HEK293 (cell line): Measurements from ENCODE around the gene OPRM1.

Experiments
- CTCF ChIA-PET: fragments of 350-600 bp; formaldehyde crosslinking; extraction: SDS; loops from one replicate; lab custom pipeline; 2021; ENCODE audit warnings: antibody characterized with exemption; lab: Yijun Ruan, JAX
- POLR2A ChIA-PET: fragments of 300-600 bp; formaldehyde crosslinking; extraction: SDS; loops from one replicate; lab custom pipeline; 2020; ENCODE audit warnings: antibody characterized with exemption, inconsistent platforms; lab: Yijun Ruan, JAX
- H3K27ac ChIP-seq: fragments of 200-500 bp; sonication (Bioruptor generic); 2 replicates; pipeline ENCODE4 v1.5.1; 2014; ENCODE audit warnings: low read depth, low read length, control low read depth, inconsistent platforms; ENCODE audit errors: extremely low read depth
- H3K36me3 ChIP-seq, 2 experiments: fragments of 200-500 bp in 1 of 2; sonication (Bioruptor generic) in 1 of 2; 1 replicate in 1 of 2; 2 replicates in 1 of 2; pipeline ENCODE4 v1.5.1; 2014 to 2017; ENCODE audit warnings: inconsistent platforms in 2 of 2, low read length in 2 of 2; ENCODE audit not compliant: control insufficient read depth in 2 of 2, insufficient read depth in 1 of 2
- H3K4me1 ChIP-seq: fragments of 200-500 bp; sonication (Bioruptor generic); 2 replicates; pipeline ENCODE4 v1.5.1; 2014; ENCODE audit warnings: mild to moderate bottlenecking, low read length, inconsistent platforms; ENCODE audit not compliant: control insufficient read depth, insufficient read depth
- H3K4me3 ChIP-seq: 2 replicates; pipeline ENCODE4 v1.5.1; 2011; ENCODE audit warnings: low read depth, mild to moderate bottlenecking, control low read depth, low read length, moderate library complexity
- H3K9me3 ChIP-seq: fragments of 200-500 bp; sonication (Bioruptor generic); 2 replicates; pipeline ENCODE4 v1.5.1; 2014; ENCODE audit warnings: low read depth, low read length, inconsistent platforms; ENCODE audit not compliant: control insufficient read depth, insufficient read depth
- BCL11A ChIP-seq: fragments of 450-650 bp; formaldehyde crosslinking; IDR thresholded peaks from 2 replicates; pipeline ENCODE4 v1.5.1; 2016; ENCODE audit warnings: low read depth, missing biosample characterization, missing genetic modification characterization
- EGR2 ChIP-seq: fragments of 450-650 bp; formaldehyde crosslinking; IDR thresholded peaks from 2 replicates; pipeline ENCODE4 v1.5.1; 2016; ENCODE audit warnings: low read depth, missing biosample characterization, missing genetic modification characterization
- GLIS1 ChIP-seq: fragments of 450-650 bp; formaldehyde crosslinking; IDR thresholded peaks from 2 replicates; pipeline ENCODE4 v1.5.1; 2016; ENCODE audit warnings: missing biosample characterization, missing genetic modification characterization
- YY1 ChIP-seq: fragments of 450-650 bp; formaldehyde crosslinking; IDR thresholded peaks from 2 replicates; pipeline ENCODE4 v1.5.1; 2018; ENCODE audit warnings: missing biosample characterization, missing genetic modification characterization
- ZBTB21 ChIP-seq: fragments of 450-650 bp; formaldehyde crosslinking; IDR thresholded peaks from 2 replicates; pipeline ENCODE4 v1.5.1; 2017; ENCODE audit warnings: missing biosample characterization, missing genetic modification characterization
- ZBTB8A ChIP-seq: fragments of 450-650 bp; formaldehyde crosslinking; IDR thresholded peaks from 2 replicates; pipeline ENCODE4 v1.5.1; 2016; ENCODE audit warnings: missing biosample characterization, missing genetic modification characterization
- ZNF10 ChIP-seq: fragments of 450-650 bp; formaldehyde crosslinking; IDR thresholded peaks from 2 replicates; pipeline ENCODE4 v1.5.1; 2017; ENCODE audit warnings: missing biosample characterization, missing genetic modification characterization
- ZNF211 ChIP-seq: fragments of 450-650 bp; formaldehyde crosslinking; IDR thresholded peaks from 2 replicates; pipeline ENCODE4 v1.5.1; 2016; ENCODE audit warnings: low read depth, missing biosample characterization, missing genetic modification characterization
- ZNF221 ChIP-seq: fragments of 450-650 bp; formaldehyde crosslinking; IDR thresholded peaks from 2 replicates; pipeline ENCODE4 v1.5.1; 2017; ENCODE audit warnings: missing biosample characterization, missing genetic modification characterization, borderline replicate concordance
- ZNF280D ChIP-seq: fragments of 450-650 bp; formaldehyde crosslinking; IDR thresholded peaks from 2 replicates; pipeline ENCODE4 v1.5.1; 2016; ENCODE audit warnings: missing biosample characterization, missing genetic modification characterization
- ZNF292 ChIP-seq: fragments of 450-650 bp; formaldehyde crosslinking; IDR thresholded peaks from 2 replicates; pipeline ENCODE4 v1.5.1; 2016; ENCODE audit warnings: low read depth, missing biosample characterization, missing genetic modification characterization, borderline replicate concordance
- ZNF311 ChIP-seq: fragments of 450-650 bp; formaldehyde crosslinking; IDR thresholded peaks from 2 replicates; pipeline ENCODE4 v1.5.1; 2017; ENCODE audit warnings: missing biosample characterization, missing genetic modification characterization, borderline replicate concordance
- ZNF341 ChIP-seq: fragments of 450-650 bp; formaldehyde crosslinking; IDR thresholded peaks from 2 replicates; pipeline ENCODE4; 2016; ENCODE audit warnings: low read depth, missing biosample characterization, missing genetic modification characterization
- ZNF571 ChIP-seq: fragments of 450-650 bp; formaldehyde crosslinking; IDR thresholded peaks from 2 replicates; pipeline ENCODE4 v1.5.0; 2017; ENCODE audit warnings: missing biosample characterization, missing genetic modification characterization
- ZNF596 ChIP-seq: fragments of 450-650 bp; IDR thresholded peaks from 2 replicates; pipeline ENCODE4 v1.5.0; 2018; ENCODE audit warnings: missing biosample characterization, mild to moderate bottlenecking, missing genetic modification characterization, moderate library complexity
- ZNF626 ChIP-seq: fragments of 450-650 bp; sonication (Bioruptor Pico); formaldehyde crosslinking; IDR thresholded peaks from 2 replicates; pipeline ENCODE4 v1.5.1; 2018; ENCODE audit warnings: missing biosample characterization, missing genetic modification characterization, inconsistent platforms
- ZNF629 ChIP-seq: fragments of 450-650 bp; formaldehyde crosslinking; IDR thresholded peaks from 2 replicates; pipeline ENCODE4 v1.5.1; 2017; ENCODE audit warnings: missing biosample characterization, missing genetic modification characterization
- ZNF664 ChIP-seq: fragments of 450-650 bp; formaldehyde crosslinking; IDR thresholded peaks from 2 replicates; pipeline ENCODE4 v1.5.1; 2016; ENCODE audit warnings: missing biosample characterization, missing genetic modification characterization
- ZNF677 ChIP-seq: fragments of 450-650 bp; IDR thresholded peaks from 2 replicates; pipeline ENCODE4 v1.5.0; 2018; ENCODE audit warnings: missing biosample characterization, mild to moderate bottlenecking, missing genetic modification characterization, moderate library complexity
- ZNF76 ChIP-seq: fragments of 450-650 bp; formaldehyde crosslinking; IDR thresholded peaks from 2 replicates; pipeline ENCODE4; 2016; ENCODE audit warnings: low read depth, missing biosample characterization, missing genetic modification characterization, borderline replicate concordance
- ZNF768 ChIP-seq: fragments of 450-650 bp; formaldehyde crosslinking; IDR thresholded peaks from 2 replicates; pipeline ENCODE4 v1.5.1; 2018; ENCODE audit warnings: missing biosample characterization, mild to moderate bottlenecking, missing genetic modification characterization
- ZNF776 ChIP-seq: fragments of 450-650 bp; formaldehyde crosslinking; IDR thresholded peaks from 2 replicates; pipeline ENCODE4 v1.5.0; 2017; ENCODE audit warnings: missing biosample characterization, missing genetic modification characterization, borderline replicate concordance
- ZNF791 ChIP-seq: fragments of 450-650 bp; formaldehyde crosslinking; IDR thresholded peaks from 2 replicates; pipeline ENCODE4 v1.5.1; 2016; ENCODE audit warnings: missing biosample characterization, missing genetic modification characterization
- TF ChIP-seq, protein P1 (sequence below): fragments of 450-650 bp; formaldehyde crosslinking; IDR thresholded peaks from 2 replicates; pipeline ENCODE4 v1.5.1; 2016; ENCODE audit warnings: missing biosample characterization, missing genetic modification characterization

Gene OPRM1

GRCh38 chr6:154210678-154211077 is 171.6 kb downstream of the OPRM1 start:
- Histone ChIP-seq H3K9me3 (no peaks in the 10 kb centered on the region), H3K36me3 (no peaks in the 10 kb centered on the region), H3K4me1 (no peaks in the 10 kb centered on the region), H3K27ac (no peak overlapping the region), H3K4me3 (no peak overlapping the region)
- CTCF ChIA-PET = no interaction called here
- POLR2A ChIA-PET = no interaction called here
- TF ChIP-seq YY1 (tag by site-specific recombination) (no peak), ZNF776 (tag by site-specific recombination) (no peak), ZNF341 (no peak), ZNF292 (tag by site-specific recombination) (no peak), ZBTB8A (tag by site-specific recombination) (no peak)

DNA sequence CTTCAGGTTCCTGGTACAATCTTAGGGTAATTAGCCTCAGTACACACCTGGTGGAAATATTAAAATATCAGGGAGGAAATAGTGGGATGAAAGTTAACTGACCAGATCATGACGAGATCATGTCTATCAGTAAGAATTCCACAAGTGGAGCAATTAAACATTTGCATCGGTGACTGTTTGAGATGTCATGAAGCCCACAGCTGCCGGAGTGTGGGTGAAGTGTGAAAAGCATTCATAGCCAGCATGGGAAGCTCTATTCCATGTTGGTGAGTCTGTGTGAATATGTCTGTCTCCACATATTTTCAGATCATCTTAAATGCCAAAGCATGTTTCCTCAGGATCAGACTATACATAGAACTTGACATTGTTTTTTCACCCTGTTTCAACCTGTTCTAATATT is 174.7 kb downstream of the OPRM1 start:
- CTCF ChIA-PET = interaction anchor here (1.5 kb wide), 1 partner anchor 9 kb away, joined by 6 read pairs; no protein-coding TSS in a partner anchor
- Histone ChIP-seq H3K4me1 (no peaks in the 10 kb centered on the region), H3K36me3 (no peaks in the 10 kb centered on the region), H3K27ac (no peak overlapping the region), H3K4me3 (no peak overlapping the region), H3K9me3 (no peaks in the 10 kb centered on the region)
- TF ChIP-seq ZNF211 (no peak), ZNF626 (tag by site-specific recombination) (no peak), ZNF280D (no peak)
- POLR2A ChIA-PET = no interaction called here

DNA sequence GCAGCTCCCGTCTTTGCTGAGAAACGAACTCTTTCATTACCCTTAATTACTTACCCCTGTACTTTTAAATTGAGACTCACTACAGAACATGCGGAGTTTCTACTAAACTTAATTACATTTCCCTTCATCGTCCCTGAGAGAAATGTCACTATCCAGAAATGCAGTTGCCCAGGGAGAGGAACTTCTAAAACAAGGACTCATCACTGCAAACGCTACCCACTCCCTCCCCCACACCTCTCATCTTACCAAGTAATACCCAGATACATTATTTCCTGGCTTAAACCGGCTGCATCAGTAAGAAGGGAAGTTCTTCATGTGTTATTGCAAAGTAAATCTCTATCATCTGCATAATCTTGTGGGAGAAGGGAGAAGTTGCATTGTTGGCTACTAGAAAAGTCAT is 179.3 kb downstream of the OPRM1 start:
- no peaks in the 10 kb centered on the region for H3K9me3 ChIP-seq
- ChIA-PET CTCF (no interaction called here), POLR2A (no interaction called here)
- no peaks in the 10 kb centered on the region for H3K4me1 ChIP-seq
- TF ChIP-seq EGR2 (0 out of 2 replicates have a peak, but pooled peaks have one; percentile 20), ZNF768 (no peak)
- no peak overlapping the region for H3K27ac ChIP-seq
- H3K36me3 ChIP-seq = no peaks in the 10 kb centered on the region
- H3K4me3 ChIP-seq = no peak overlapping the region

DNA sequence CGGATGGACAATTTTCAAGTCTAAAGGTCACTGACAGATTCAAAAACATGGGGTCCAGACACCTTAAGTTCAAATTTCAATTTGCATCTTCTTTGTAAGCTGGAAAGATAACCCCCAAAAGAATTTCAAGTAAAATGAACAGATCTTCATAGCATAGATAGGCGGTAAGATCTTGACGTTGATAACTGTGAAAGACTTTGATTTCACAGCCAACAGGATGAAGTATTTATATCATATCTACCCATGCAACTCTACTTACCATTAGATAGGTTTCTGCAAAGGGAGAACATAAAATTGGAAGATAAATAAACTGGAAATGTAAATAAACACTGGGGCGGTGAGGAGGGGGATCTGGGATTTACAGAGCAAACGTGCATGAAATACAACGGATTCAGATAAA is 179.7 kb downstream of the OPRM1 start:
- H3K27ac ChIP-seq = no peak overlapping the region
- no peak overlapping the region for H3K4me3 ChIP-seq
- no peaks in the 10 kb centered on the region for H3K36me3 ChIP-seq
- H3K4me1 ChIP-seq = no peaks in the 10 kb centered on the region
- TF ChIP-seq ZNF76 (tag by site-specific recombination) (no peak), ZNF791 (tag by site-specific recombination) (no peak), ZNF571 (tag by site-specific recombination) (no peak), ZNF596 (tag by site-specific recombination) (no peak), ZNF664 (tag by site-specific recombination) (no peak), ZNF629 (no peak), ZNF677 (tag by site-specific recombination) (no peak), ZNF341 (no peak), ZNF221 (tag by site-specific recombination) (no peak), ZBTB21 (tag by site-specific recombination) (no peak), GLIS1 (tag by site-specific recombination) (no peak), ZNF311 (tag by site-specific recombination) (no peak), BCL11A (tag by site-specific recombination) (no peak), ZNF10 (tag by site-specific recombination) (no peak)
- TF ChIP-seq, protein P1, sequence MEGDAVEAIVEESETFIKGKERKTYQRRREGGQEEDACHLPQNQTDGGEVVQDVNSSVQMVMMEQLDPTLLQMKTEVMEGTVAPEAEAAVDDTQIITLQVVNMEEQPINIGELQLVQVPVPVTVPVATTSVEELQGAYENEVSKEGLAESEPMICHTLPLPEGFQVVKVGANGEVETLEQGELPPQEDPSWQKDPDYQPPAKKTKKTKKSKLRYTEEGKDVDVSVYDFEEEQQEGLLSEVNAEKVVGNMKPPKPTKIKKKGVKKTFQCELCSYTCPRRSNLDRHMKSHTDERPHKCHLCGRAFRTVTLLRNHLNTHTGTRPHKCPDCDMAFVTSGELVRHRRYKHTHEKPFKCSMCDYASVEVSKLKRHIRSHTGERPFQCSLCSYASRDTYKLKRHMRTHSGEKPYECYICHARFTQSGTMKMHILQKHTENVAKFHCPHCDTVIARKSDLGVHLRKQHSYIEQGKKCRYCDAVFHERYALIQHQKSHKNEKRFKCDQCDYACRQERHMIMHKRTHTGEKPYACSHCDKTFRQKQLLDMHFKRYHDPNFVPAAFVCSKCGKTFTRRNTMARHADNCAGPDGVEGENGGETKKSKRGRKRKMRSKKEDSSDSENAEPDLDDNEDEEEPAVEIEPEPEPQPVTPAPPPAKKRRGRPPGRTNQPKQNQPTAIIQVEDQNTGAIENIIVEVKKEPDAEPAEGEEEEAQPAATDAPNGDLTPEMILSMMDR (tag by site-specific recombination) = no peak
- no peaks in the 10 kb centered on the region for H3K9me3 ChIP-seq
- CTCF ChIA-PET = no interaction called here
- POLR2A ChIA-PET = no interaction called here
